ENCODE measurements around the gene ZNF883. TPM values are rescaled to one million over a fixed set of nuclear protein-coding genes. Genes with fewer than 3 reads are reported as not detected.
A peak's percentile ranks its signal among the peaks of the same experiment; 100 is the strongest.

ZNF883 gene
- total and polyA plus RNA-seq, 2 experiments from 2014 or later, result 26.8 to 44.4 TPM

GRCh38 chr9:113042884-113043657, 31.1 kb upstream of the ZNF883 start:
- Histone ChIP-seq H3K4me3 (no peak overlapping the region), H3K9me2 (ENCODE audit: insufficient read depth) (no peaks in the 10 kb centered on the region), H3F3A (replicated peaks; ENCODE audit: low read depth) (no peaks in the 10 kb centered on the region; the same call in 1 of the 2 replicates), H3K27me3 (ENCODE audit: insufficient read depth) (no peaks in the 10 kb centered on the region), H3K27ac (ENCODE audit: low read depth) (no peak overlapping the region), H3K36me3 (ENCODE audit: insufficient read depth) (peaks cover 55% of the 10 kb centered on the region), H3K4me1 (ENCODE audit: insufficient read depth) (no peaks in the 10 kb centered on the region), H3K4me2 (no peak overlapping the region), H4K20me1 (replicated peaks; ENCODE audit: insufficient read depth) (no peaks in the 10 kb centered on the region), H3K79me2 (replicated peaks; ENCODE audit: insufficient read depth) (no peaks in the 10 kb centered on the region), H2AFZ (no peak overlapping the region)
- peak; percentile 4 for DNase-seq (ENCODE audit: low spot score)
- no peak overlapping the region for H3K27ac Mint-ChIP-seq
- H3K9me3 Mint-ChIP-seq, result peaks cover 95% of the 10 kb centered on the region
- no peak overlapping the region for H3K4me3 Mint-ChIP-seq
- peaks cover 80% of the 10 kb centered on the region for H3K36me3 Mint-ChIP-seq (ENCODE audit: low read depth)
- no peaks in the 10 kb centered on the region for H3K4me1 Mint-ChIP-seq
- no peak for ATAC-seq
- no peak for TF ChIP-seq EZH2phosphoT487 (IDR thresholded peaks at IDR 0.05; ENCODE audit: unreplicated experiment)
- no peak for TF ChIP-seq STAT1 (IDR thresholded peaks at IDR 0.05; ENCODE audit: unreplicated experiment)
- no peak for TF ChIP-seq CREB1 (CRISPR knock-in tag; IDR thresholded peaks at IDR 0.05; ENCODE audit: low read depth)
- TF ChIP-seq JUNB (IDR thresholded peaks at IDR 0.05; ENCODE audit: unreplicated experiment), result no peak
- no peak for TF ChIP-seq EZH2 (IDR thresholded peaks at IDR 0.05; ENCODE audit: low read depth, unreplicated experiment)
- TF ChIP-seq, protein P1, sequence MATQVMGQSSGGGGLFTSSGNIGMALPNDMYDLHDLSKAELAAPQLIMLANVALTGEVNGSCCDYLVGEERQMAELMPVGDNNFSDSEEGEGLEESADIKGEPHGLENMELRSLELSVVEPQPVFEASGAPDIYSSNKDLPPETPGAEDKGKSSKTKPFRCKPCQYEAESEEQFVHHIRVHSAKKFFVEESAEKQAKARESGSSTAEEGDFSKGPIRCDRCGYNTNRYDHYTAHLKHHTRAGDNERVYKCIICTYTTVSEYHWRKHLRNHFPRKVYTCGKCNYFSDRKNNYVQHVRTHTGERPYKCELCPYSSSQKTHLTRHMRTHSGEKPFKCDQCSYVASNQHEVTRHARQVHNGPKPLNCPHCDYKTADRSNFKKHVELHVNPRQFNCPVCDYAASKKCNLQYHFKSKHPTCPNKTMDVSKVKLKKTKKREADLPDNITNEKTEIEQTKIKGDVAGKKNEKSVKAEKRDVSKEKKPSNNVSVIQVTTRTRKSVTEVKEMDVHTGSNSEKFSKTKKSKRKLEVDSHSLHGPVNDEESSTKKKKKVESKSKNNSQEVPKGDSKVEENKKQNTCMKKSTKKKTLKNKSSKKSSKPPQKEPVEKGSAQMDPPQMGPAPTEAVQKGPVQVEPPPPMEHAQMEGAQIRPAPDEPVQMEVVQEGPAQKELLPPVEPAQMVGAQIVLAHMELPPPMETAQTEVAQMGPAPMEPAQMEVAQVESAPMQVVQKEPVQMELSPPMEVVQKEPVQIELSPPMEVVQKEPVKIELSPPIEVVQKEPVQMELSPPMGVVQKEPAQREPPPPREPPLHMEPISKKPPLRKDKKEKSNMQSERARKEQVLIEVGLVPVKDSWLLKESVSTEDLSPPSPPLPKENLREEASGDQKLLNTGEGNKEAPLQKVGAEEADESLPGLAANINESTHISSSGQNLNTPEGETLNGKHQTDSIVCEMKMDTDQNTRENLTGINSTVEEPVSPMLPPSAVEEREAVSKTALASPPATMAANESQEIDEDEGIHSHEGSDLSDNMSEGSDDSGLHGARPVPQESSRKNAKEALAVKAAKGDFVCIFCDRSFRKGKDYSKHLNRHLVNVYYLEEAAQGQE (IDR thresholded peaks at IDR 0.05; ENCODE audit: unreplicated experiment), result no peak
- TF ChIP-seq POLR2AphosphoS5 (IDR thresholded peaks at IDR 0.05; ENCODE audit: low read depth), result no peak
- TF ChIP-seq ZNF331 (CRISPR knock-in tag; IDR thresholded peaks at IDR 0.05; ENCODE audit: low read depth), result no peak
- TF ChIP-seq NANOG (IDR thresholded peaks at IDR 0.05; ENCODE audit: borderline replicate concordance), result no peak
- TF ChIP-seq, protein P2, sequence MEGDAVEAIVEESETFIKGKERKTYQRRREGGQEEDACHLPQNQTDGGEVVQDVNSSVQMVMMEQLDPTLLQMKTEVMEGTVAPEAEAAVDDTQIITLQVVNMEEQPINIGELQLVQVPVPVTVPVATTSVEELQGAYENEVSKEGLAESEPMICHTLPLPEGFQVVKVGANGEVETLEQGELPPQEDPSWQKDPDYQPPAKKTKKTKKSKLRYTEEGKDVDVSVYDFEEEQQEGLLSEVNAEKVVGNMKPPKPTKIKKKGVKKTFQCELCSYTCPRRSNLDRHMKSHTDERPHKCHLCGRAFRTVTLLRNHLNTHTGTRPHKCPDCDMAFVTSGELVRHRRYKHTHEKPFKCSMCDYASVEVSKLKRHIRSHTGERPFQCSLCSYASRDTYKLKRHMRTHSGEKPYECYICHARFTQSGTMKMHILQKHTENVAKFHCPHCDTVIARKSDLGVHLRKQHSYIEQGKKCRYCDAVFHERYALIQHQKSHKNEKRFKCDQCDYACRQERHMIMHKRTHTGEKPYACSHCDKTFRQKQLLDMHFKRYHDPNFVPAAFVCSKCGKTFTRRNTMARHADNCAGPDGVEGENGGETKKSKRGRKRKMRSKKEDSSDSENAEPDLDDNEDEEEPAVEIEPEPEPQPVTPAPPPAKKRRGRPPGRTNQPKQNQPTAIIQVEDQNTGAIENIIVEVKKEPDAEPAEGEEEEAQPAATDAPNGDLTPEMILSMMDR (conservative IDR thresholded peaks at IDR 0.05; ENCODE audit: low read depth in 2 of 2), result no peak
- TF ChIP-seq ZNF114 (CRISPR knock-in tag; IDR thresholded peaks at IDR 0.05), result no peak
- no peak for TF ChIP-seq ETS1 (IDR thresholded peaks at IDR 0.05)
- TF ChIP-seq, protein P3, sequence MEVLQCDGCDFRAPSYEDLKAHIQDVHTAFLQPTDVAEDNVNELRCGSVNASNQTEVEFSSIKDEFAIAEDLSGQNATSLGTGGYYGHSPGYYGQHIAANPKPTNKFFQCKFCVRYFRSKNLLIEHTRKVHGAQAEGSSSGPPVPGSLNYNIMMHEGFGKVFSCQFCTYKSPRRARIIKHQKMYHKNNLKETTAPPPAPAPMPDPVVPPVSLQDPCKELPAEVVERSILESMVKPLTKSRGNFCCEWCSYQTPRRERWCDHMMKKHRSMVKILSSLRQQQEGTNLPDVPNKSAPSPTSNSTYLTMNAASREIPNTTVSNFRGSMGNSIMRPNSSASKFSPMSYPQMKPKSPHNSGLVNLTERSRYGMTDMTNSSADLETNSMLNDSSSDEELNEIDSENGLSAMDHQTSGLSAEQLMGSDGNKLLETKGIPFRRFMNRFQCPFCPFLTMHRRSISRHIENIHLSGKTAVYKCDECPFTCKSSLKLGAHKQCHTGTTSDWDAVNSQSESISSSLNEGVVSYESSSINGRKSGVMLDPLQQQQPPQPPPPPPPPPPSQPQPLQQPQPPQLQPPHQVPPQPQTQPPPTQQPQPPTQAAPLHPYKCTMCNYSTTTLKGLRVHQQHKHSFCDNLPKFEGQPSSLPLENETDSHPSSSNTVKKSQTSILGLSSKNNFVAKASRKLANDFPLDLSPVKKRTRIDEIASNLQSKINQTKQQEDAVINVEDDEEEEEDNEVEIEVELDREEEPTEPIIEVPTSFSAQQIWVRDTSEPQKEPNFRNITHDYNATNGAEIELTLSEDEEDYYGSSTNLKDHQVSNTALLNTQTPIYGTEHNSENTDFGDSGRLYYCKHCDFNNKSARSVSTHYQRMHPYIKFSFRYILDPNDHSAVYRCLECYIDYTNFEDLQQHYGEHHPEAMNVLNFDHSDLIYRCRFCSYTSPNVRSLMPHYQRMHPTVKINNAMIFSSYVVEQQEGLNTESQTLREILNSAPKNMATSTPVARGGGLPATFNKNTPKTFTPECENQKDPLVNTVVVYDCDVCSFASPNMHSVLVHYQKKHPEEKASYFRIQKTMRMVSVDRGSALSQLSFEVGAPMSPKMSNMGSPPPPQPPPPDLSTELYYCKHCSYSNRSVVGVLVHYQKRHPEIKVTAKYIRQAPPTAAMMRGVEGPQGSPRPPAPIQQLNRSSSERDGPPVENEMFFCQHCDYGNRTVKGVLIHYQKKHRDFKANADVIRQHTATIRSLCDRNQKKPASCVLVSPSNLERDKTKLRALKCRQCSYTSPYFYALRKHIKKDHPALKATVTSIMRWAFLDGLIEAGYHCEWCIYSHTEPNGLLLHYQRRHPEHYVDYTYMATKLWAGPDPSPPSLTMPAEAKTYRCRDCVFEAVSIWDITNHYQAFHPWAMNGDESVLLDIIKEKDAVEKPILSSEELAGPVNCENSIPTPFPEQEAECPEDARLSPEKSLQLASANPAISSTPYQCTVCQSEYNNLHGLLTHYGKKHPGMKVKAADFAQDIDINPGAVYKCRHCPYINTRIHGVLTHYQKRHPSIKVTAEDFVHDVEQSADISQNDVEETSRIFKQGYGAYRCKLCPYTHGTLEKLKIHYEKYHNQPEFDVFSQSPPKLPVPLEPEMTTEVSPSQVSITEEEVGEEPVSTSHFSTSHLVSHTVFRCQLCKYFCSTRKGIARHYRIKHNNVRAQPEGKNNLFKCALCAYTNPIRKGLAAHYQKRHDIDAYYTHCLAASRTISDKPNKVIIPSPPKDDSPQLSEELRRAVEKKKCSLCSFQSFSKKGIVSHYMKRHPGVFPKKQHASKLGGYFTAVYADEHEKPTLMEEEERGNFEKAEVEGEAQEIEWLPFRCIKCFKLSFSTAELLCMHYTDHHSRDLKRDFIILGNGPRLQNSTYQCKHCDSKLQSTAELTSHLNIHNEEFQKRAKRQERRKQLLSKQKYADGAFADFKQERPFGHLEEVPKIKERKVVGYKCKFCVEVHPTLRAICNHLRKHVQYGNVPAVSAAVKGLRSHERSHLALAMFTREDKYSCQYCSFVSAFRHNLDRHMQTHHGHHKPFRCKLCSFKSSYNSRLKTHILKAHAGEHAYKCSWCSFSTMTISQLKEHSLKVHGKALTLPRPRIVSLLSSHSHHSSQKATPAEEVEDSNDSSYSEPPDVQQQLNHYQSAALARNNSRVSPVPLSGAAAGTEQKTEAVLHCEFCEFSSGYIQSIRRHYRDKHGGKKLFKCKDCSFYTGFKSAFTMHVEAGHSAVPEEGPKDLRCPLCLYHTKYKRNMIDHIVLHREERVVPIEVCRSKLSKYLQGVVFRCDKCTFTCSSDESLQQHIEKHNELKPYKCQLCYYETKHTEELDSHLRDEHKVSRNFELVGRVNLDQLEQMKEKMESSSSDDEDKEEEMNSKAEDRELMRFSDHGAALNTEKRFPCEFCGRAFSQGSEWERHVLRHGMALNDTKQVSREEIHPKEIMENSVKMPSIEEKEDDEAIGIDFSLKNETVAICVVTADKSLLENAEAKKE (CRISPR knock-in tag; IDR thresholded peaks at IDR 0.05), result no peak
- peaks cover 3% of the 10 kb centered on the region for H3K27me3 Mint-ChIP-seq (ENCODE audit: insufficient read depth, low read depth, poor library complexity)

Data from GM23338 (cell line).